H1 (cell line): ENCODE measurements around the gene CRYGA.

Source experiments
- BRCA1 ChIP-seq: IDR thresholded peaks from 2 replicates; pipeline ENCODE4 v1.6.1; 2012; ENCODE audit warnings: low read depth, low read length, improper control_type of control experiment
- CHD1 ChIP-seq: IDR thresholded peaks from 2 replicates; pipeline ENCODE4 v1.6.1; 2012; ENCODE audit warnings: low read depth, low read length, improper control_type of control experiment
- EZH2 ChIP-seq: fragments of 200-600 bp; sonication (generic); IDR thresholded peaks from 2 replicates; pipeline ENCODE4 v1.7.1; 2012; ENCODE audit warnings: low read depth, mild to moderate bottlenecking, moderate library complexity, low read length, inconsistent platforms; ENCODE audit not compliant: severe bottlenecking
- KDM1A ChIP-seq: fragments of 200-600, 300-600 bp; sonication (generic); IDR thresholded peaks from 2 replicates; pipeline ENCODE4 v1.7.1; 2016; ENCODE audit warnings: mild to moderate bottlenecking, low read length, borderline replicate concordance
- TF ChIP-seq, protein P1 (sequence below), 3 experiments: IDR thresholded peaks; 1 replicate in 2 of 3; 2 replicates in 1 of 3; pipeline versions ENCODE4 v1.5.1 to v1.6.1; 2011; ENCODE audit warnings: low read length in 3 of 3, mild to moderate bottlenecking in 3 of 3, inconsistent platforms in 2 of 3, low read depth in 1 of 3, moderate library complexity in 1 of 3; ENCODE audit not compliant: insufficient read depth in 1 of 3; ENCODE audit errors: control extremely low read depth in 1 of 3

DNA sequence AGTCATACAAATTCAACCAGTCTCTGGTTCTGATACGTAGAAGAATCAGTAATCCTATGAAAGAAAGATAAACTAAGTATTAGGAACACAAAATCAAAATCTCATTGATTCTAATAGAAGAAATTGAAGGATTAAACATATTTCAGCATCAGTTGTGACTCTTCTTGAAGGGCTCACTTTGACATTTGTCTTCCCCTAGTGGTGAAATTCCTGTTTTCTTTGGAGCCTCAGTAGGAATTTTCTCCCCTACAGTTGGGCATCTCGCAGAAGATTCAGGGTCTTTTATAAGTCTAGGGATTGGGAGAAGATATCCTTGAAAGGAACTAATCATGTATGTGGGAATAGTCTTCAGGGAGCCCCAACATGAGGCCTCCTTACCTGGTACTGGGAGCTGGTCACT is 14.6 kb downstream of the CRYGA start:
- TF ChIP-seq BRCA1 (no peak), CHD1 (no peak), KDM1A (no peak), EZH2 (no peak)
- TF ChIP-seq, protein P1, sequence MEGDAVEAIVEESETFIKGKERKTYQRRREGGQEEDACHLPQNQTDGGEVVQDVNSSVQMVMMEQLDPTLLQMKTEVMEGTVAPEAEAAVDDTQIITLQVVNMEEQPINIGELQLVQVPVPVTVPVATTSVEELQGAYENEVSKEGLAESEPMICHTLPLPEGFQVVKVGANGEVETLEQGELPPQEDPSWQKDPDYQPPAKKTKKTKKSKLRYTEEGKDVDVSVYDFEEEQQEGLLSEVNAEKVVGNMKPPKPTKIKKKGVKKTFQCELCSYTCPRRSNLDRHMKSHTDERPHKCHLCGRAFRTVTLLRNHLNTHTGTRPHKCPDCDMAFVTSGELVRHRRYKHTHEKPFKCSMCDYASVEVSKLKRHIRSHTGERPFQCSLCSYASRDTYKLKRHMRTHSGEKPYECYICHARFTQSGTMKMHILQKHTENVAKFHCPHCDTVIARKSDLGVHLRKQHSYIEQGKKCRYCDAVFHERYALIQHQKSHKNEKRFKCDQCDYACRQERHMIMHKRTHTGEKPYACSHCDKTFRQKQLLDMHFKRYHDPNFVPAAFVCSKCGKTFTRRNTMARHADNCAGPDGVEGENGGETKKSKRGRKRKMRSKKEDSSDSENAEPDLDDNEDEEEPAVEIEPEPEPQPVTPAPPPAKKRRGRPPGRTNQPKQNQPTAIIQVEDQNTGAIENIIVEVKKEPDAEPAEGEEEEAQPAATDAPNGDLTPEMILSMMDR (IDR thresholded peaks at IDR 0.05; ENCODE audit: control extremely low read depth in 1 of 3, insufficient read depth in 1 of 3, low read depth in 1 of 3, low read length in 3 of 3), result peak in 2 of 3 experiments; percentile 43 to 50; a peak in 2 of 4 replicates
